OCI-M1 (cell line): ENCODE data around the gene PSMB9.
A peak's percentile ranks its signal among the peaks of the same experiment; 100 is the strongest.
"Not testable (repeated sequence)": the region's sequence is repeated elsewhere in the genome, so short reads cannot be mapped to it uniquely, and the experiment has no call there.

ENCODE experiments used
- DNase-seq: peaks from one replicate; lab custom pipeline; 2025; lab: John Stamatoyannopoulos, UW

Gene PSMB9

GRCh38 chr6:32853541-32854375 lies at the start of gene PSMB9, which contains the start of gene TAP1:
Gene PSMB9 (plus strand): TSS chr6:32854192. CDS start chr6:32854230, 38 bp downstream.
Gene TAP1 (minus strand): TSS chr6:32853704. CDS start chr6:32853636, 68 bp downstream.
- DNase-seq, result peak; percentile 100

GRCh38 chr6:32805404-32805803 lies 48.6 kb upstream of the PSMB9 start:
- DNase-seq, result not testable (repeated sequence)

- DNase-seq, result no peak
Measured at GRCh38 chr6:32807020-32807580, 46.9 kb upstream of the PSMB9 start.

GRCh38 chr6:32809171-32809570 lies 44.8 kb upstream of the PSMB9 start:
- no peak for DNase-seq

- no peak for DNase-seq
Measured at GRCh38 chr6:32814145-32814544, 39.8 kb upstream of the PSMB9 start.

- no peak for DNase-seq
Measured at GRCh38 chr6:32815115-32815514, 38.9 kb upstream of the PSMB9 start.

GRCh38 chr6:32815996-32816395 lies 38.0 kb upstream of the PSMB9 start:
- no peak for DNase-seq

- DNase-seq, result no peak
Measured at GRCh38 chr6:32816746-32817204, 37.2 kb upstream of the PSMB9 start, which contains the start of gene HLA-DOB. Gene HLA-DOB (minus strand): TSS chr6:32817002. CDS start chr6:32816951, 51 bp downstream.

GRCh38 chr6:32818867-32819266 lies 35.1 kb upstream of the PSMB9 start:
- no peak for DNase-seq

GRCh38 chr6:32819729-32820128 lies 34.3 kb upstream of the PSMB9 start:
- DNase-seq, result peak; percentile 34

- DNase-seq, result peak; percentile 53
Measured at GRCh38 chr6:32825966-32826365, 28.0 kb upstream of the PSMB9 start.

GRCh38 chr6:32827025-32827424 lies 27.0 kb upstream of the PSMB9 start:
- no peak for DNase-seq

GRCh38 chr6:32829495-32829894 lies 24.5 kb upstream of the PSMB9 start:
- DNase-seq, result no peak

- DNase-seq, result no peak
Measured at GRCh38 chr6:32830017-32830416, 24.0 kb upstream of the PSMB9 start.

GRCh38 chr6:32830936-32831335 lies 23.1 kb upstream of the PSMB9 start:
- DNase-seq, result no peak

GRCh38 chr6:32832535-32832934 lies 21.5 kb upstream of the PSMB9 start:
- DNase-seq, result no peak

- DNase-seq, result no peak
Measured at GRCh38 chr6:32833664-32834063, 20.3 kb upstream of the PSMB9 start.

- no peak for DNase-seq
Measured at GRCh38 chr6:32835167-32835893, 18.7 kb upstream of the PSMB9 start.

GRCh38 chr6:32836873-32837272 lies 17.1 kb upstream of the PSMB9 start:
- no peak for DNase-seq

- DNase-seq, result peak; percentile 26
Measured at GRCh38 chr6:32837651-32838113, 16.3 kb upstream of the PSMB9 start.

GRCh38 chr6:32838114-32838958 lies 15.7 kb upstream of the PSMB9 start, which contains the start of gene TAP2:
Gene TAP2 (minus strand): TSS chr6:32838739. CDS start chr6:32838233, 506 bp downstream.
- DNase-seq, result peak; percentile 98
